ENCODE data around the gene CD37. TPM values are rescaled to one million over a fixed set of nuclear protein-coding genes. Genes with fewer than 3 reads are reported as not detected.

Gene CD37
- polyA plus RNA-seq, 1 of the 3 experiments (the other 2 are of a cell fraction): not detected

- TF ChIP-seq, protein P1, sequence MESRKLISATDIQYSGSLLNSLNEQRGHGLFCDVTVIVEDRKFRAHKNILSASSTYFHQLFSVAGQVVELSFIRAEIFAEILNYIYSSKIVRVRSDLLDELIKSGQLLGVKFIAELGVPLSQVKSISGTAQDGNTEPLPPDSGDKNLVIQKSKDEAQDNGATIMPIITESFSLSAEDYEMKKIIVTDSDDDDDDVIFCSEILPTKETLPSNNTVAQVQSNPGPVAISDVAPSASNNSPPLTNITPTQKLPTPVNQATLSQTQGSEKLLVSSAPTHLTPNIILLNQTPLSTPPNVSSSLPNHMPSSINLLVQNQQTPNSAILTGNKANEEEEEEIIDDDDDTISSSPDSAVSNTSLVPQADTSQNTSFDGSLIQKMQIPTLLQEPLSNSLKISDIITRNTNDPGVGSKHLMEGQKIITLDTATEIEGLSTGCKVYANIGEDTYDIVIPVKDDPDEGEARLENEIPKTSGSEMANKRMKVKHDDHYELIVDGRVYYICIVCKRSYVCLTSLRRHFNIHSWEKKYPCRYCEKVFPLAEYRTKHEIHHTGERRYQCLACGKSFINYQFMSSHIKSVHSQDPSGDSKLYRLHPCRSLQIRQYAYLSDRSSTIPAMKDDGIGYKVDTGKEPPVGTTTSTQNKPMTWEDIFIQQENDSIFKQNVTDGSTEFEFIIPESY (IDR thresholded peaks at IDR 0.05; ENCODE audit: borderline replicate concordance, low read depth): no peak
- no peak for TF ChIP-seq MAX (IDR thresholded peaks at IDR 0.05; ENCODE audit: low read depth)
- TF ChIP-seq MXI1 (IDR thresholded peaks at IDR 0.05; ENCODE audit: low read depth, low read length): no peak
- TF ChIP-seq YY1 (IDR thresholded peaks at IDR 0.05; ENCODE audit: low read depth): no peak
- TF ChIP-seq MEF2A (IDR thresholded peaks at IDR 0.05; ENCODE audit: borderline replicate concordance, low read depth): no peak
- TF ChIP-seq ELF1 (IDR thresholded peaks at IDR 0.05): no peak
- TF ChIP-seq, protein P2, sequence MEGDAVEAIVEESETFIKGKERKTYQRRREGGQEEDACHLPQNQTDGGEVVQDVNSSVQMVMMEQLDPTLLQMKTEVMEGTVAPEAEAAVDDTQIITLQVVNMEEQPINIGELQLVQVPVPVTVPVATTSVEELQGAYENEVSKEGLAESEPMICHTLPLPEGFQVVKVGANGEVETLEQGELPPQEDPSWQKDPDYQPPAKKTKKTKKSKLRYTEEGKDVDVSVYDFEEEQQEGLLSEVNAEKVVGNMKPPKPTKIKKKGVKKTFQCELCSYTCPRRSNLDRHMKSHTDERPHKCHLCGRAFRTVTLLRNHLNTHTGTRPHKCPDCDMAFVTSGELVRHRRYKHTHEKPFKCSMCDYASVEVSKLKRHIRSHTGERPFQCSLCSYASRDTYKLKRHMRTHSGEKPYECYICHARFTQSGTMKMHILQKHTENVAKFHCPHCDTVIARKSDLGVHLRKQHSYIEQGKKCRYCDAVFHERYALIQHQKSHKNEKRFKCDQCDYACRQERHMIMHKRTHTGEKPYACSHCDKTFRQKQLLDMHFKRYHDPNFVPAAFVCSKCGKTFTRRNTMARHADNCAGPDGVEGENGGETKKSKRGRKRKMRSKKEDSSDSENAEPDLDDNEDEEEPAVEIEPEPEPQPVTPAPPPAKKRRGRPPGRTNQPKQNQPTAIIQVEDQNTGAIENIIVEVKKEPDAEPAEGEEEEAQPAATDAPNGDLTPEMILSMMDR (IDR thresholded peaks at IDR 0.05): no peak
- no peak for TF ChIP-seq FOSL2 (IDR thresholded peaks at IDR 0.05; ENCODE audit: borderline replicate concordance, low read depth)
Observed at GRCh38 chr19:49389406-49389805, 54.2 kb downstream of the CD37 start (continued).

Small RNAs within 50 kb of the gene (small RNA-seq; reads per million reads assigned to genes)
- 0 reads per million in 7 experiments for gene MIR4324

Other genes with a start within 250 kb of the CD37 start
- gene SNRNP70, start 250.0 kb upstream of the CD37 start, polyA plus RNA-seq (2012; rRNA removed): 272 and 359 TPM in 2 replicates
- 20.8 and 21.1 TPM in 2 replicates for gene LIN7B, start 221.0 kb upstream of the CD37 start, polyA plus RNA-seq (2012; rRNA removed)
- 2.6 and 3.0 TPM in 2 replicates for gene C19orf73, start 216.3 kb upstream of the CD37 start, polyA plus RNA-seq (2012; rRNA removed)
- 5.7 and 5.8 TPM in 2 replicates for gene PPFIA3, start 215.9 kb upstream of the CD37 start, polyA plus RNA-seq (2012; rRNA removed)
- gene HRC, start 180.0 kb upstream of the CD37 start, polyA plus RNA-seq (2012; rRNA removed): not detected in 2 replicates
- 16.9 and 20.6 TPM in 2 replicates for gene TRPM4, start 177.6 kb upstream of the CD37 start, polyA plus RNA-seq (2012; rRNA removed)
- gene SLC6A16, start 10.2 kb upstream of the CD37 start, polyA plus RNA-seq (2012; rRNA removed): 0.33 and 0.80 TPM in 2 replicates
- 24.7 and 27.9 TPM in 2 replicates for gene TEAD2, start 27.0 kb downstream of the CD37 start, polyA plus RNA-seq (2012; rRNA removed)
- 0.36 and 0.47 TPM in 2 replicates for gene DKKL1, start 28.5 kb downstream of the CD37 start, polyA plus RNA-seq (2012; rRNA removed)
- 0.03 and 0.20 TPM in 2 replicates for gene KASH5, start 52.8 kb downstream of the CD37 start, polyA plus RNA-seq (2012; rRNA removed)
- not detected in 2 replicates for gene PTH2, start 88.0 kb downstream of the CD37 start, polyA plus RNA-seq (2012; rRNA removed)
- not detected in 2 replicates for gene GFY, start 90.0 kb downstream of the CD37 start, polyA plus RNA-seq (2012; rRNA removed)
- gene SLC17A7, start 106.1 kb downstream of the CD37 start, polyA plus RNA-seq (2012; rRNA removed): 0.39 and 0.59 TPM in 2 replicates
- gene PIH1D1, start 116.4 kb downstream of the CD37 start, polyA plus RNA-seq (2012; rRNA removed): 145 and 157 TPM in 2 replicates
- gene ALDH16A1, start 117.8 kb downstream of the CD37 start, polyA plus RNA-seq (2012; rRNA removed): 13.6 and 15.7 TPM in 2 replicates
- gene FLT3LG, start 138.8 kb downstream of the CD37 start, polyA plus RNA-seq (2012; rRNA removed): 4.0 and 6.4 TPM in 2 replicates
- 2,604 and 2,748 TPM in 2 replicates for gene RPL13A, start 152.2 kb downstream of the CD37 start, polyA plus RNA-seq (2012; rRNA removed)
- 6,915 and 7,579 TPM in 2 replicates for gene RPS11, start 161.0 kb downstream of the CD37 start, polyA plus RNA-seq (2012; rRNA removed)
- 75.3 and 91.4 TPM in 2 replicates for gene FCGRT, start 177.3 kb downstream of the CD37 start, polyA plus RNA-seq (2012; rRNA removed)
- gene RCN3, start 192.6 kb downstream of the CD37 start, polyA plus RNA-seq (2012; rRNA removed): 1.4 and 1.8 TPM in 2 replicates
- 101 and 128 TPM in 2 replicates for gene NOSIP, start 245.2 kb downstream of the CD37 start, polyA plus RNA-seq (2012; rRNA removed)
- gene PRRG2, start 245.9 kb downstream of the CD37 start, polyA plus RNA-seq (2012; rRNA removed): 0.42 and 0.44 TPM in 2 replicates

Measured in SK-N-SH (cell line).